ENCODE results near the gene TXNRD2.

DNA sequence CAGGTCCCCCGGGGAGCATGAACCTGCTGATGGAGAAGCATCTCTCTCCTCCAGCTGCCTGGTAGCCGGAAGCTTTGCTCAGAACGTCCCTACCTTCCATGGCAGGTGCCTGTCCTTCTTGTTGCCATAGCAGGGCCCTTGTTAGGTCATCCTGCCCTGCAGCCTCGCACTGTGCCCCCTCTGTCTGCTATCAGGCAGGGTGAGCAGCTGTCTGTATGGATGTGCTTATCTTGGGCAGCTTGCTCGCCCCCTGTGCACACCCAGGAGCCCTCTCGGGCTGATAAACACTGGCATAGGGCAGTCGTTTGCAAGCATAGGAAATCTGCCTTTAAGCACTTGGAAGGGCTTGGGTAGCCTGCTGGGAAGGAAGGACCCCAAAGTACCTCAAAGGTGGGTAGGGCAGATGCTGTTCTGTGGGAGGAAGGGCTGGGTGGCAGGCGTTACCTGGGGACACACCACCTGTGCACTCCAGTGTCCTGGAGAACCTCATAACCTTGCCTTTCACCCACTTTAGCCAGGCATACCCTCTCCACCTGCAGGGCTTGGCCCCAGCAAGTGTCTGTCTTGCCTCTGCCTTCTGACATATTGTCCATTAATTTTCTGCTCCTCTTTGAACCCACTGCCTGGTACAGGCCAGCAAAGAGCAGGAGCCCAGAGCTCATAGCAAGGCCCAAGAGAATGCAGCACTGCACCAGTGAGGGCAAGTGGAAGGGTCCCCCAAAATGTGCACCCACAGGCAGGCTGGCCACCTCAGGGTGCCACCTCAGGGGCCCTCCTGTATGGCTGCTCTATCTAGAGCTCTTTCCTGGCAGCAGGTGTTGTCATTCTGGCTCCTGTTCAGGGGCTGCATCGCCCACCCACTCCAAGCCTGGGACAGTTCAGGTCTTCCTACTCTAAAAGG is 8.0 kb downstream of the TXNRD2 start:
- TF ChIP-seq, protein P1, sequence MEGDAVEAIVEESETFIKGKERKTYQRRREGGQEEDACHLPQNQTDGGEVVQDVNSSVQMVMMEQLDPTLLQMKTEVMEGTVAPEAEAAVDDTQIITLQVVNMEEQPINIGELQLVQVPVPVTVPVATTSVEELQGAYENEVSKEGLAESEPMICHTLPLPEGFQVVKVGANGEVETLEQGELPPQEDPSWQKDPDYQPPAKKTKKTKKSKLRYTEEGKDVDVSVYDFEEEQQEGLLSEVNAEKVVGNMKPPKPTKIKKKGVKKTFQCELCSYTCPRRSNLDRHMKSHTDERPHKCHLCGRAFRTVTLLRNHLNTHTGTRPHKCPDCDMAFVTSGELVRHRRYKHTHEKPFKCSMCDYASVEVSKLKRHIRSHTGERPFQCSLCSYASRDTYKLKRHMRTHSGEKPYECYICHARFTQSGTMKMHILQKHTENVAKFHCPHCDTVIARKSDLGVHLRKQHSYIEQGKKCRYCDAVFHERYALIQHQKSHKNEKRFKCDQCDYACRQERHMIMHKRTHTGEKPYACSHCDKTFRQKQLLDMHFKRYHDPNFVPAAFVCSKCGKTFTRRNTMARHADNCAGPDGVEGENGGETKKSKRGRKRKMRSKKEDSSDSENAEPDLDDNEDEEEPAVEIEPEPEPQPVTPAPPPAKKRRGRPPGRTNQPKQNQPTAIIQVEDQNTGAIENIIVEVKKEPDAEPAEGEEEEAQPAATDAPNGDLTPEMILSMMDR (IDR thresholded peaks at IDR 0.05; ENCODE audit: low read depth, low read length), result no peak
- TF ChIP-seq EZH2phosphoT487 (IDR thresholded peaks at IDR 0.05; ENCODE audit: low read depth), result no peak
